GM21447 (cell line): ENCODE data around the gene DGKD.
A peak's percentile ranks its signal among the peaks of the same experiment; 100 is the strongest.

ENCODE experiments used
- ATAC-seq: cut with Tn5 transposase; IDR thresholded peaks from one replicate; pipeline ENCODE4 v1.9.1; 2021; ENCODE audit not compliant: unreplicated experiment

Gene DGKD, protein sequence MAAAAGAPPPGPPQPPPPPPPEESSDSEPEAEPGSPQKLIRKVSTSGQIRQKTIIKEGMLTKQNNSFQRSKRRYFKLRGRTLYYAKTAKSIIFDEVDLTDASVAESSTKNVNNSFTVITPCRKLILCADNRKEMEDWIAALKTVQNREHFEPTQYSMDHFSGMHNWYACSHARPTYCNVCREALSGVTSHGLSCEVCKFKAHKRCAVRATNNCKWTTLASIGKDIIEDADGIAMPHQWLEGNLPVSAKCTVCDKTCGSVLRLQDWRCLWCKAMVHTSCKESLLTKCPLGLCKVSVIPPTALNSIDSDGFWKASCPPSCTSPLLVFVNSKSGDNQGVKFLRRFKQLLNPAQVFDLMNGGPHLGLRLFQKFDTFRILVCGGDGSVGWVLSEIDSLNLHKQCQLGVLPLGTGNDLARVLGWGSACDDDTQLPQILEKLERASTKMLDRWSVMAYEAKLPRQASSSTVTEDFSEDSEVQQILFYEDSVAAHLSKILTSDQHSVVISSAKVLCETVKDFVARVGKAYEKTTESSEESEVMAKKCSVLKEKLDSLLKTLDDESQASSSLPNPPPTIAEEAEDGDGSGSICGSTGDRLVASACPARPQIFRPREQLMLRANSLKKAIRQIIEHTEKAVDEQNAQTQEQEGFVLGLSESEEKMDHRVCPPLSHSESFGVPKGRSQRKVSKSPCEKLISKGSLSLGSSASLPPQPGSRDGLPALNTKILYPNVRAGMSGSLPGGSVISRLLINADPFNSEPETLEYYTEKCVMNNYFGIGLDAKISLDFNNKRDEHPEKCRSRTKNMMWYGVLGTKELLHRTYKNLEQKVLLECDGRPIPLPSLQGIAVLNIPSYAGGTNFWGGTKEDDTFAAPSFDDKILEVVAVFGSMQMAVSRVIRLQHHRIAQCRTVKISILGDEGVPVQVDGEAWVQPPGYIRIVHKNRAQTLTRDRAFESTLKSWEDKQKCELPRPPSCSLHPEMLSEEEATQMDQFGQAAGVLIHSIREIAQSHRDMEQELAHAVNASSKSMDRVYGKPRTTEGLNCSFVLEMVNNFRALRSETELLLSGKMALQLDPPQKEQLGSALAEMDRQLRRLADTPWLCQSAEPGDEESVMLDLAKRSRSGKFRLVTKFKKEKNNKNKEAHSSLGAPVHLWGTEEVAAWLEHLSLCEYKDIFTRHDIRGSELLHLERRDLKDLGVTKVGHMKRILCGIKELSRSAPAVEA

GRCh38 chr2:233353769-233354499, at the start of gene DGKD:
TSS of gene DGKD (plus strand) at chr2:233354494. CDS start at chr2:233354519, 25 bp downstream.
- ATAC-seq = peak; percentile 30

DNA sequence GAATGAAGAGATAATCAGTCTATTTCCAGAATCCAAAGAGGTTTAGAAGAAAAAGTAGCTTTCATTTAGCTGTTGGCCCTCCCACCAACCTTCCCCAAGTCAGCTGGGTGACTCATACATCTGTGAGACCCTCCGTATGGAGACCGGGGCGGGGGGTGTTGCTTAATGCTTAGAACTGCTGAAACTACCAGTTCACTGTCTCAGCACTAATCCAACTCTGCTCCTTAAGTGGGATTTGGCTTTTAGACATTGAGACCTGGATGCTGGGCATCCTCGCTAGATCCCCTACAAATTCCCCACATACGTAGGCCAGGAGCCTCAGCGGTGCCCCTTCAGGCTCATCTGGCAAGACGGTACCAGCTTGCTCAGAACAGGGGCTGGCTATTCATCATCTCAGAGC, 46.7 kb upstream of the DGKD start, which contains the start of gene SAG:
SAG (plus strand) TSS at position 252 of the 400 bp plus-strand sequence. CDS start 1,374 bp downstream, outside the sequence.
- ATAC-seq = no peak

DNA sequence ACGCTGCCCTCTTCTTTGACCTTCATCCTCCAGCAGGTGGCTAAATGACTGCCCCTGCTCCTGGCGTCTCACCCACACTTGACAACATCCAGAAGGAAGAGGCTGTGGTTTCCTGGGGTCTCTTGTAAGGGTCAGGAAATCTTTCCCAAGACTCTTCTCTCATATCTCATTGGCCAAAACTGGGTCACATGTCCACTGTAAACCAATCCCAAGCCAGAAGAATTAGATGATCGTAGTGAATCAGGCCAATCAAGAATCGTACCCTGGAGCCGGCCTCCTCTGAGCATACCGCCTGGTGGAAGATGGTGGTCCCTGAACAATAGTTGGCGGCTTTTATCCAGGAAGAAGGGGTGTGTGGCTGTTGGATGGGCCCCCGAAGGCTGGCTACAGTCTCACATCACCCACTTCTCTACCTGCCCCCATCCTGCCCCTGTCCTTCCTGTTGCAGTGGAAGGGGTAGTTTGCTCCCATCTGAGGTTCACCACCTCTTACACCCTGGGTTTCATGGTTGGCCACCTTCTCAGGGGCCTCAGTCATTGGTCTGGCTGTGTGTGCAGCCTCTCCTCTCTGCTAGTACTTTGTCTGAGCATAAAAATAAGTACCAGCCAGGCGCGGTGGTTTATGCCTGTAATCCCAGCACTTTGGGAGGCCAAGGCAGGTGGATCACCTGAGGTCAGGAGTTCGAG, 42.9 kb upstream of the DGKD start:
- no peak for ATAC-seq

DNA sequence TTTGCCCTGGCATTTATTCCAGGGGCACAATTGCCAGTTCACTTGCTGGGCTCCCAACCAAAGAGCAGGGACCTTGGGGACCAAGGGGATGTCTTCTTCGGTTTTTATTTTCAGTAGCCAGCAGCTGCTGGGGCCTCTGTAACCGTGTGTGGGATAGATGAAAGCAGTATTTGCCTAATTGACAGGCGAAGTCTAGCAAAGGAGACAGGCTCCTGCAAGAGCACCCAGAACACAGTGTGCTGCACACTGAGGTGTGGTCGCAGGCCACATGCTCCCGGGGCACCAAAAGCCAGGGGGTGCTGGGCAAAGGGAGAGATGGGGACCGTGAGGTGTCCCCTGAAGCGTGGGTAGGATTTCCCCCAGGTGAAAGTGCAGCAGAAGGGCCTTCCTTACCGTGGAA, 41.4 kb upstream of the DGKD start:
- ATAC-seq = no peak

- no peak for ATAC-seq
These were observed 39.9 kb upstream of the DGKD start for GRCh38 chr2:233314180-233314925.

GRCh38 chr2:233317196-233317943, 36.9 kb upstream of the DGKD start:
- no peak for ATAC-seq

DNA sequence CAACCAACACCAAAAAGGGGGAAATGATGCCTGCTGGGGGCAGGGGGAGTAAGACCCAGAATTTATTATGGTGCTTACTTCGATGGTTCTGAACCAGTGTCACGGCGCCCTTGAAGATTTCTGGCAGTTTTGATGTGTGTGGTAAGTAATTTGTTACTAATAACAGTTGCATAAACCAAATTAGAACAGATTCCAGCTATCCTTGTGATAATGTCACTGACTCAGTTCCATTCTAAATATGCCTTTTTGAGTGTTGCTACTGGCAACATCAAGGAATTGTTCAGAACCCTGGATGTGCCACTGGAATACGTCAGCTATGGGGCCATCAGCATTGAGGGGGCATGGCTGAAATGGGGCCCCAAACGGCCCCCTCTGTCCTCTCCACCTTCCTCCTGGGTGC, 35.0 kb upstream of the DGKD start:
- no peak for ATAC-seq

GRCh38 chr2:233320470-233320869, 33.8 kb upstream of the DGKD start:
- ATAC-seq = no peak

- ATAC-seq = no peak
These were observed 33.1 kb upstream of the DGKD start for GRCh38 chr2:233321166-233321565.

DNA sequence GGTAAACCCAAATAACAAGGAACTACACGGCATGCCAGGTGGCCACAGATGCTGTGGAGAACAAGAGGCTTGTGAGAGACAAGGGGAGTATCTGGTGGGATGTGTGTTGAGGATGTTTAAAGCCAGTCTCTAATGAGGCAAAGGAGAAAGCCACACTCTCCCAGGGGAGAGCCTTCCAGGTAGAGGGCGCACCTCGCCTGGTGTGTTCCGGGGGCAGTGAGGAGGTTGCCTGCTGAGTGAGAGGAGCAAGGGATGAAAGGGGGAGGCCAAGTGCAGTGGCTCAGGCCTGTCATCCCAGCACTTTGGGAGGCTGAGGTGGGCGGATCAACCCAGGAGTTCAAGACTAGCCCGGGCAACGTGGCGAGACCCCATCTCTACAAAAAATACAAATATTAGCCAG, 30.4 kb upstream of the DGKD start:
- ATAC-seq = no peak

GRCh38 chr2:233325256-233325655, 29.0 kb upstream of the DGKD start:
- no peak for ATAC-seq

- ATAC-seq = no peak
These were observed 28.5 kb upstream of the DGKD start for GRCh38 chr2:233325814-233326213.

DNA sequence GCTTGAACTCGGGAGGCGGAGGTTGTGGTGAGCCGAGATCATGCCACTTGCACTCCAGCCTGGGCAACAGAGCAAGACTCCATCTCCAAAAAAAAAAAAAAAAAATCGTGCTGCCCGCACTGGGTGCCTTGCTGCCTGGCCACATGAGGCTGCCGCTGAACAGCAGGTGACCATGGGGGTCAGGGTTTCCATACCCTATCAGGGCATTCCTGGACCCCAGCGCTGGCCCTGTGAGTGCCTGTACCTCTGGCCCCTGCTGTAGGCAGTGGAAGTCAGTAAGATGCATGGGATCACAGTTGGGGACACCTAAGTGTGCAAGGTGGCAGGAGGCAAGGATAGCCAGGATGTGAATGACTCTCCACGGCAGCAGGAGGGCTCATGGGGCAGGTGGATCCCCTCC, 27.8 kb upstream of the DGKD start:
- no peak for ATAC-seq

DNA sequence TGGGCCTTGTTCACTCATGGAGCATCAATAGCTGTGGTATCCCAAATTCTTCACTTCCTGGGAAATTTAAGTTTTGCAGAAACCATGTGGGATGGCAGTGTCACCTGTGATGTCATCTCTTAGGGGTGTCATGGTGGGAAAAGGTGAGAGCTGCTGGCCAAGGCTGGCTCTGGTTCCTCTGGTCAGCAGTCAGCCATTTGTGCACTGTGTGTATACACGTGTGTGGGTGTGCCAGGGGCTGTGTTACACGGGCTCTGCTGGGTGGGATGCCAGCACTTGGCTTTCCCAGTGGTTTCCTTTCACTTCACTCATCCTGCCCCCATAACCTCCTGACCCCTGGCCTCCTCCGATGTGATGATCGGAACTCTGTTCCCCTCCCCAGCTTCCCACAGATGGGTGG, 25.4 kb upstream of the DGKD start:
- ATAC-seq = no peak

- no peak for ATAC-seq
These were observed 24.7 kb upstream of the DGKD start for GRCh38 chr2:233329489-233330135.

DNA sequence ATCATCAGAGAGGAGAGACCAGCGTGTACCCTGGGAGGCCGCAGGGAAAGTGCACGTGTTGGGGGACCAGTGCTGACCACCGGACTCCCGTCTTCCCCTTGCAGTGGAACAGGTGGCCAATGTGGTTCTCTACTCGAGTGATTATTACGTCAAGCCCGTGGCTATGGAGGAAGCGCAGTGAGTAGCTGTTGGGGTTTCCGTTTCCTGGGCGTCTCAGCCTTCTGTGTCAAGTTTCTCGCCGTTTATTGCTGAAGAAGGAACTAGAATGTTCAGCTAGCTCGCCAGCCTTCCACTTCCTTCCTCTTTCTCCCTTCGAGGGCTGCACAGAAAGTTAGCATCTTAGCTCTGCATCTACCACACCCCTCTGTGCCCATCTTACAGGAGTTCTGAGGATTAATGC, 22.8 kb upstream of the DGKD start:
- peak; percentile 93 for ATAC-seq

- ATAC-seq = no peak
These were observed 22.2 kb upstream of the DGKD start for GRCh38 chr2:233332125-233332524.

DNA sequence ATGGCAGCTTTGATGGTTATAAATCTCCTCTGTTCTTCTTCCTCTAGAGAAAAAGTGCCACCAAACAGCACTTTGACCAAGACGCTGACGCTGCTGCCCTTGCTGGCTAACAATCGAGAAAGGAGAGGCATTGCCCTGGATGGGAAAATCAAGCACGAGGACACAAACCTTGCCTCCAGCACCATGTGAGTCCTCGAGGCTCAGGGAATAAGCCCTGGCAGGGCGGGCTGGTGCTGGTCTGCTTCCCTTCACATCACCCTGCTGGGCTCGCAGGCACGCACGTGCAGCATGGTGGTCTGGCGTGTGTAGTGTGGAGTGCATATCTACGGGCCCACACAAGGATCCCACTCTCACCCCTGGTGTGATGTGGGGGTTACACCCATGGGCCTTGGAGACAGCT, 19.4 kb upstream of the DGKD start:
- no peak for ATAC-seq
